DND-41 (cell line): ENCODE results near the gene ACADS.

Source experiments
- ATAC-seq: fragments of 200-7000 bp; cut with Tn5 transposase; 3 replicates; pipeline ENCODE4 v1.9.1; 2021; ENCODE audit warnings: low read depth; ENCODE audit not compliant: insufficient read depth
- DNase-seq: peaks from one replicate; pipeline ENCODE4 v3.0.0-alpha.2; 2020
- H2AFZ ChIP-seq: 2 replicates; pipeline ENCODE4 v1.6.0; 2012; ENCODE audit warnings: low read depth, low read length
- H3K27ac ChIP-seq: 2 replicates; pipeline ENCODE4 v1.5.1; 2012; ENCODE audit warnings: low read length, inconsistent platforms
- H3K27me3 ChIP-seq: fragments of 200-600 bp; sonication (generic); 2 replicates; pipeline ENCODE4 v1.6.0; 2012; ENCODE audit warnings: low read length, mild to moderate bottlenecking, inconsistent platforms; ENCODE audit not compliant: insufficient read depth, poor library complexity
- H3K36me3 ChIP-seq: 2 replicates; pipeline ENCODE4 v1.5.1; 2012; ENCODE audit warnings: low read length, inconsistent platforms; ENCODE audit not compliant: insufficient read depth
- H3K4me1 ChIP-seq: 2 replicates; pipeline ENCODE4 v1.5.1; 2012; ENCODE audit warnings: mild to moderate bottlenecking, low read length; ENCODE audit not compliant: insufficient read depth
- H3K4me2 ChIP-seq: 2 replicates; pipeline ENCODE4 v1.6.0; 2012; ENCODE audit warnings: mild to moderate bottlenecking, moderate library complexity, low read length, inconsistent platforms; ENCODE audit not compliant: insufficient read depth
- H3K4me3 ChIP-seq, 2 experiments: fragments of 200-600 bp in 1 of 2; shearing (Covaris generic) in 1 of 2; 2 replicates each; pipeline ENCODE4 v1.5.1; 2012 to 2016; ENCODE audit warnings: inconsistent platforms in 2 of 2, low read length in 2 of 2, mild to moderate bottlenecking in 2 of 2, low read depth in 1 of 2, moderate library complexity in 1 of 2
- H3K79me2 ChIP-seq: 2 replicates; pipeline ENCODE4 v1.6.0; 2012; ENCODE audit warnings: low read length, inconsistent platforms; ENCODE audit not compliant: insufficient read depth
- H3K9ac ChIP-seq: 2 replicates; pipeline ENCODE4 v1.6.0; 2012; ENCODE audit warnings: low read depth, mild to moderate bottlenecking, inconsistent platforms, low read length, moderate library complexity
- H3K9me3 ChIP-seq: 2 replicates; pipeline ENCODE4 v1.5.1; 2012; ENCODE audit warnings: low read length, moderate library complexity, mild to moderate bottlenecking, inconsistent platforms; ENCODE audit not compliant: insufficient read depth, severe bottlenecking
- H4K20me1 ChIP-seq: 2 replicates; pipeline ENCODE4 v1.6.0; 2012; ENCODE audit warnings: low read length; ENCODE audit not compliant: insufficient read depth
- CTCF ChIP-seq: IDR thresholded peaks from 2 replicates; pipeline ENCODE4 v1.5.1; 2012; ENCODE audit warnings: borderline replicate concordance, low read length, moderate library complexity, mild to moderate bottlenecking; ENCODE audit not compliant: poor library complexity, severe bottlenecking; ENCODE audit errors: extremely low read depth
- EZH2 ChIP-seq: IDR thresholded peaks from 3 replicates; pipeline ENCODE4 v1.6.1; 2012; ENCODE audit warnings: borderline replicate concordance, low read depth, mild to moderate bottlenecking, moderate library complexity, low read length, inconsistent platforms; ENCODE audit not compliant: severe bottlenecking

Gene ACADS

GRCh38 chr12:120760349-120761254 is 35.0 kb downstream of the ACADS start:
- Histone ChIP-seq H3K9me3 (no peaks in the 10 kb centered on the region), H3K27ac (no peak overlapping the region), H3K27me3 (no peaks in the 10 kb centered on the region), H3K79me2 (no peaks in the 10 kb centered on the region), H3K4me2 (no peak overlapping the region), H3K36me3 (peaks cover 53% of the 10 kb centered on the region), H2AFZ (no peak overlapping the region), H3K9ac (no peak overlapping the region), H4K20me1 (no peaks in the 10 kb centered on the region), H3K4me3 (no peak overlapping the region), H3K4me1 (no peaks in the 10 kb centered on the region)
- no peak for TF ChIP-seq CTCF
- no peak for TF ChIP-seq EZH2
- ATAC-seq (no peak), DNase-seq (no peak)

- Histone ChIP-seq H3K4me2 (no peak overlapping the region), H3K4me1 (no peaks in the 10 kb centered on the region), H3K27ac (no peak overlapping the region), H2AFZ (no peak overlapping the region), H4K20me1 (no peaks in the 10 kb centered on the region), H3K36me3 (peaks cover 62% of the 10 kb centered on the region), H3K9ac (no peak overlapping the region), H3K27me3 (no peaks in the 10 kb centered on the region), H3K4me3 (no peak overlapping the region), H3K9me3 (no peaks in the 10 kb centered on the region), H3K79me2 (no peaks in the 10 kb centered on the region)
- ATAC-seq (no peak), DNase-seq (no peak)
- TF ChIP-seq EZH2 (no peak), CTCF (no peak)
Measured at GRCh38 chr12:120761519-120761934, 35.9 kb downstream of the ACADS start.

GRCh38 chr12:120762086-120762485 is 36.5 kb downstream of the ACADS start:
- Histone ChIP-seq H3K9me3 (no peaks in the 10 kb centered on the region), H3K4me3 (no peak overlapping the region), H3K4me2 (no peak overlapping the region), H3K9ac (no peak overlapping the region), H3K4me1 (no peaks in the 10 kb centered on the region), H2AFZ (no peak overlapping the region), H3K79me2 (no peaks in the 10 kb centered on the region), H4K20me1 (no peaks in the 10 kb centered on the region), H3K36me3 (peaks cover 68% of the 10 kb centered on the region), H3K27ac (no peak overlapping the region), H3K27me3 (no peaks in the 10 kb centered on the region)
- DNase-seq (no peak), ATAC-seq (no peak)
- TF ChIP-seq EZH2, result no peak
- TF ChIP-seq CTCF, result no peak
